GM18526 (cell line): ENCODE measurements around the gene RPL36A.

ENCODE experiments used
- POLR2A ChIP-seq: IDR thresholded peaks from 3 replicates; pipeline ENCODE4 v1.6.1; 2011; ENCODE audit not compliant: insufficient read length; ENCODE audit errors: extremely low read depth

Gene RPL36A

DNA sequence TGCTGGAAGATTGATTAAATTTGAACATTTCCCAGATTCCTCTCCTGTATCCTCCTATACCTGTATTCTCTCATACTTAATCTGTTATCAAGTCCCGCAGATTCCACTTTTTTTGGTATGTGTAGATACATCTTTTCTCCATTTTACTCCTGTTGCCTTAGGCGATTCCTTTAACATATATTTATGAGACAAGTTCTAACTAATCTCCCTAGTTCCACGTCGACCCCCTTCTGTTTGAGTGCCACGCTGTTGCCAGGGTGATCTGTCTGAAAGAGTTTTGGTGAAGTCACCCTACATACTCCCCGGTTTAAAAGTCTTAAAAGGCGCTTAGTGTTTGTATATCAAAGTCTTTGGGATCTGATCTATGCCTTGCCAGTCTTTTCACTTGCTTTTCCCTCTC lies 19.6 kb downstream of the RPL36A start:
- TF ChIP-seq POLR2A: no peak

DNA sequence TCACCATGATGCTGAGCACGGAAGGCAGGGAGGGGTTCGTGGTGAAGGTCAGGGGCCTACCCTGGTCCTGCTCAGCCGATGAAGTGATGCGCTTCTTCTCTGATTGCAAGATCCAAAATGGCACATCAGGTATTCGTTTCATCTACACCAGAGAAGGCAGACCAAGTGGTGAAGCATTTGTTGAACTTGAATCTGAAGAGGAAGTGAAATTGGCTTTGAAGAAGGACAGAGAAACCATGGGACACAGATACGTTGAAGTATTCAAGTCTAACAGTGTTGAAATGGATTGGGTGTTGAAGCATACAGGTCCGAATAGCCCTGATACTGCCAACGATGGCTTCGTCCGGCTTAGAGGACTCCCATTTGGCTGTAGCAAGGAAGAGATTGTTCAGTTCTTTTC lies 21.2 kb downstream of the RPL36A start:
- no peak for TF ChIP-seq POLR2A

GRCh38 chrX:101415180-101416145 lies 24.7 kb downstream of the RPL36A start:
- TF ChIP-seq POLR2A: no peak

GRCh38 chrX:101416691-101417090 lies 25.9 kb downstream of the RPL36A start:
- no peak for TF ChIP-seq POLR2A

DNA sequence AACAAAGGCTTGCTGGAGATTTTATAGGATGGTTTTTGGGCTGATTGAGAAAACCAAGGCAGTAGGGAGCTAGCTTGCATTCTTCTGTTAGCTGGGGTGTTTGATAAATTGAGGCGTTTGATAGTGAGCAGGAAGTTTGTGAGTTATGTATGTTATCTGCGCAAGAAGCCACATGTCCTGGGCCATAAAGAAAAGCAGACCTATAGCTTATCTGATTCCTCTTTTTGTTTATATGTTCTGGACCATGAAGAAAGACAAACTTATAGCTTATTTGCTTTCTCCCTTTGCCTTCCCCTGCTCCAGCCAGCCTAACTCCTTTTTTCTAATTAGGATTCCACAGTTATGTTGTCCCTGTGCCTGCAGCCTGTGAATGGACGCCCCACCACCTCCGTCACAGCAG lies 26.4 kb downstream of the RPL36A start:
- TF ChIP-seq POLR2A: no peak

DNA sequence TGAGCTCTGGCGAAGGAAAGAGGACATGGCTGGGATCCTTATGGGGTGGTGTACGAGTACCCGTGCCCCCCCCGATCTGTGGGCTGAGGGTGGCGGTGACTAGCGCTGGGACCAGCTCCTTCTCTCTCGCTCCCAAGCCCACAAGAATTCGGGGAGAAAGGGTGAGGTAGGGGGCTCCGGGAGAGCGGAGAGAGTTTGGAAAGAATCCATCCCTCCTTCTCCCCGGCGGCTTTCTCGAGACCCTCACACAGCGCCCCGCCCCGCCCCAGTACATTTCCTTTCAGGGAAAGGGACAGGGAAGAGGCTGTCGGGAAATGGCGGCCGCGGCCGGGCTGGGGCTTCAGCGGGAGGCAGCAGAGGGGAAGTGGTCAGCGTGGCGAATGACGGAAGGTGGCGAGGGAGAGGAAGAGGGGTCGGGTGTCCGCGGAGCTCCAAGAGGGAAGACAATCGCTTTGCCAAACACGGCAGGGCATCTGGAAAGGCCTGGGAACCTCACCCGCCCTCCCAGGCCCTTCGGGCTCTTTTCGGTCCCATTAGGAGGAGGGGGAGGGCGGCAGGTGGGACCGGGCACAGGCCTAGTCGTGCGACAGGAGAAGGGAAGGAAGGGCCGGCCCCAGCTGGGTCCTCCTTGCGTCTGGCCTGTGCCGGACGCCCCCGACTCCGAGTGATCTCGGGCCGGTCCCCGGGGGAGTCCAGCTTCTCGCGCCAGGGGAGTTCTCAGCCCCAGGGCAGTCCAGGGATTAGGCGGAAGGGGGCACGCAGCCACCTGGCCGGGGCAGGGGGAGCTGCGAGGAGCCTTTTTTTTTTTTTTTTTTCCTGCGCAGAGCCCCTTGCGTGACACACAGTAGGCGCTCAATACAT lies 27.4 kb downstream of the RPL36A start:
- TF ChIP-seq POLR2A: peak; percentile 25

DNA sequence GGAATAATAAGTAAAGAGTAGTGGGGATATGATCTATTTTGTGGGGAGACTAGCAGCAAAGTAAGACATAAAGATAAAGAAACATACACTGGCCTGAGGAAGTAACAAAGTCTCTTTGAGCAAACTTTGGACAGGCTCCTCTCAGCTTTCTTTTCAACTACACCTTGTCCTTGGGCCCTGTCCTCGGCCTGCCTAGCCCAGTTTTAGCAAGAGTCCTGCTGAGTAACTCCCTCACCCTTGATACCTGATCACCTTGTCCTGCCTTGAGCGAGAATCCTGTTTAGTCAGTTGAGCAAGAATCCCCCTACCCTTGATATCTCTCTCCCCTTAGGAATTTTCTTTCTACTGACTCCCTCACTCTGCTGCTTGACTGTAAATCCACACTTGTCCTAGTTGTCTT lies 28.7 kb downstream of the RPL36A start:
- no peak for TF ChIP-seq POLR2A

DNA sequence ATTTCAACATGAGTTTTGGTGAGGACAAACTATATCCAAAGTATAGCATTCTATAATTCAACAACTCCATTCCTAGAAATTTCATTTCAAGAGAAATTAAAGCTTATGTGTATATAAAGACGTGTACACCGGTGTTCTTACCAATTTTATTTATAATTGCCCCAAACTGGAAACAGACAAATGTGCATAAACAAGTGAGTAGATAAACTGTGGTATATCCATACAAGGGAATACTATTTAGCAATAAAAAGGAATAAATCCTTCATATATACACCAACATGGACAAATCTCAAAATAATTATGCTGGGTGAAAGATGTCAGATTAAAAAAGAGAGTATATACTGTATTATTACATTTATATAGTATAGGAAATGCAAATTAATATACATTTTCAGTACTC lies 37.1 kb downstream of the RPL36A start:
- no peak for TF ChIP-seq POLR2A

GRCh38 chrX:101429934-101430333 lies 39.1 kb downstream of the RPL36A start:
- no peak for TF ChIP-seq POLR2A

- no peak for TF ChIP-seq POLR2A
Observed at GRCh38 chrX:101430457-101431078, 39.8 kb downstream of the RPL36A start.

DNA sequence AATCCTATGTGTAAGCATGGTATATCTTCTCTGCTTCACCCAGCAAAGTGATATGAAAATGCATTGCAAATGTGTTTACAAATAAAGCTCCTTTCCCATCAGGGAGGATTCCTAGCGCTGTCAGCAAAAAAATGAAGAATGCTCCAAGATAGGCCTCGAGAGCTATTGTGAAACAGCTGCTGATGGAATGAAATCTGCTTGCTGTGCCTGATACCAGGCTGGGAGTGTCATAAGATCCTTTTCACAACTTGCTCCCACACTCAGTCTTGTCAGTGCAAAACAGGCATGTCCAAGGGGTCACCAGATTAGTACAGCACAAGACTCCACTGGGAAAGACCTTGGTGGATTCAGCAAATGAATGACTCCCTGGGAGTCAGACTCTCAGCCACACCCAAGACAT lies 51.3 kb downstream of the RPL36A start:
- no peak for TF ChIP-seq POLR2A
